Myocyte (in vitro differentiated cells): Measurements from ENCODE around the gene NEDD4L. TPM values are rescaled to one million over a fixed set of nuclear protein-coding genes. Genes with fewer than 3 reads are reported as not detected.

ENCODE experiments used
- DNase-seq: peaks from one replicate; pipeline ENCODE4 v3.0.0-alpha.2; 2012; ENCODE audit warnings: low read depth
- total RNA-seq: library from RNA; depleted of rRNA; stranded (reverse); fragments of >200 nt; gene quantifications from 2 replicates; pipeline ENCODE4 v1.2.3, GENCODE V29; 2014

Gene NEDD4L
- total RNA-seq, 1 donor from 2014 or later = 31.7 TPM

DNA sequence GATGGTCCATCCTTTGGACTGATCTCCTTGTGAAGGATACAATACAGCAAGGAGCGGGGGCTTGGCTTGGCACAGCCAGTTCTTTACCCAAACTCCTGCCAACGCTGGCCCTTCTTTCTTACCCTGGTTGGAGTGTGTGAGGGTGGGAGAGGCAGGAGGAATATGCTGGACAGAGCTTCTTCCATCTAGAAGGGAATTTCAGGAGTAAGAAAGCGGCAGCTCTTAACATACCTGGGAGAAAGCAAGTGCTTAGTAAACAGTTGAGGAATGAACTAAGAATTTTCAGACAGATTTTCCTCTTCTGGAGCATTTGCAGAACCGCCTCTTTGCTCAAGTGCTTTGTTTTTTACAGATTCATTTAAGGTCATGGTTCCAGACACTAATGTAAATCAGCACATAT is 72.8 kb downstream of the NEDD4L start:
- no peak for DNase-seq

- DNase-seq = peak; percentile 72
Observed at GRCh38 chr18:58117786-58118403, 73.9 kb downstream of the NEDD4L start.

GRCh38 chr18:58118536-58118935 is 74.5 kb downstream of the NEDD4L start:
- no peak for DNase-seq

DNA sequence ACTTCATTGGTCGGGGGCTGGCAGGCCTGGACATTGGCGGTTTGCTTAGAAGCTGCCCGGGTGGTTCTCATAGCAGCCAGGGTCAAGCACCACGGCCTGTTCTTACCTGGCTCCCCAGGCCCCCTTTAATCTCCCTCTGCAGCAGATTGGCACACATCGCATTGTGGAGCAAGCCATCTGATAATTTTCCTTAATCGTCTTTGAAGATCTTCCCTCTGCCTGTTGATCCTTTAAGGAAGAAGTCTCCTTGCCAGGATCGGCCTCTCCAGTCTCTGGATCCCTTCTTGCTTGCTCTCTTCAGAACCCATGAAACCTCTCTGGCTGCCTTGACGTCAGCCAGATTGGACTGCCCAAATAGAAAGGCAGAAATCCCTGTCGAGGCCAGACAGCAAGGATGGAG is 75.8 kb downstream of the NEDD4L start:
- no peak for DNase-seq

- DNase-seq = no peak
Observed at GRCh38 chr18:58124475-58124874, 80.4 kb downstream of the NEDD4L start.

- no peak for DNase-seq
Observed at GRCh38 chr18:58125183-58125582, 81.2 kb downstream of the NEDD4L start.

GRCh38 chr18:58125756-58126155 is 81.7 kb downstream of the NEDD4L start:
- no peak for DNase-seq

DNA sequence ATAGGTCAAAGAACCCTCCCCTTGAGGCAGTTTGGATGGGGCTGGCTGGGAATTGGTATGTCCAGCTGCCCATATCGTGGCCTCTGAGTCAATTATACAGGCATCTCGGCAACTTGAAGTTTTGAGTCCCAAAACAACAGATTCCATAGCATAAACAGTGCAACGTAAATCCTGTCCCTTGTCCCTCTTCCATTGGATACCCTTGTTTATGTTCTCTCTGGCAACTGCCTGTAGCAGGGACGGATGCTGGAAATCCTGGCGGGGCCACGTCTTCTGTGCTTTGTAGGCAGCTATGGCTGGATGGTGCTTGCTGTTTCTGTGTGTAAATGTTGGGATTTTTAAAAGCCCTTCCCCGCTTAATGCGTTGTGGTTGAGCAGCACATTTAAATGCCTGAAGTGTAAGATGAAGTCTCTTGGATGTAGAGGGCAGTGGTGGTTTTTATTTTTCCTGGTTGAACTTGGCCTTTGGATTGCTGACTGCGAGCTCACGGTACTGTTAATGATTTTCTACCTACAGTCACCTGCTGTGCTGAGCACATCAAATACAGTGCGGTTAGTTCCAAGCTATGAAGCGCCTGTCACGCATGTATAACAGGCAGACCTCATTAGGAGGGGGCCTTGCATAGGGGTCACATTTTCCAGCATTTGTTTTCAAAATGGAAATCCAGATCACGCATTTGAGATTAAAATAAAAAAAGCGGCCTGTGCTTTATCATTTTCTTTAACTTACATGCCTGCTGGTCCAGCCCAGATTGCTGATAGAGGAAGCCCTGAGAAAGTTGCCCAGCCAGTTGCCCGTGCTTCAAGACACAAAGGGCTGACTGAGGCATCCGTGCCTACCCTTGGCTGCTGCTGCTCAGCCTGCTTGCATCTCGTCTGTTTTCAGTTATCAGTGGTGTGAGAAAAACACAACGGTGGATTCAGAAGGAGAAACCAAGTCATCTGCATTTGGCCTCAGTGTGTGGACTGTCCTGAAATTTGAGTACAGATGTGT is 84.7 kb downstream of the NEDD4L start:
- peak; percentile 45 for DNase-seq

DNA sequence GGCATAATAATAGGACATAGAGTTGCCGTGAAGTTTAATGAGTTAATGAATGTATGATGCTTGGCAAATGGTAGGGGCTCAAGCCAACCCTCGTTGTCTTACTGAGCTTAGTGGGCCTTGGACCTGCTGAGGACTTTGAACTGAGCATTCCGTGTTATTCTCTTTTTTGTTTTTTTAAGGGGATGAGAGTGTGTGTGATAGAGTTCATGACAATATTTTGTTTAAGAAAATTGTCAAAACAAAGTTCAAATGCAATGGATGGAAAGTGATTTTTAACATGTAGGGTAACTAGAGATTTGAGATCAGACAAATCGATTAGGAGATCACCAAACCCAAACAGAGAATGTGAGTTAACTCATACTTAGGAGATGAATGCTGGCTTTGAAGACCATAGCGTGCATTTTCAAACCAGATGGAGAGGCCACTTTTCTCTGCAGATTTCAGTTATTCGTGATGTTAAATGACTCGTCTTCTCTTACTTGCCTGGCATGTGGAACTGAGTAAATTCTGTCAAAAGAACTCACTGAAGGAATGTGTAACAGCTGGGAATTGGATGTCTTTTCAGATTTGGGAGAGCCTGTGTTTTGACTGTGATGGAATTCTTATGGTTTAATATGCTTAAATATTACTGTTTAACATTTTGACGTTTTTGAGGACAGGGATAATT is 88.7 kb downstream of the NEDD4L start:
- DNase-seq = peak; percentile 64

DNA sequence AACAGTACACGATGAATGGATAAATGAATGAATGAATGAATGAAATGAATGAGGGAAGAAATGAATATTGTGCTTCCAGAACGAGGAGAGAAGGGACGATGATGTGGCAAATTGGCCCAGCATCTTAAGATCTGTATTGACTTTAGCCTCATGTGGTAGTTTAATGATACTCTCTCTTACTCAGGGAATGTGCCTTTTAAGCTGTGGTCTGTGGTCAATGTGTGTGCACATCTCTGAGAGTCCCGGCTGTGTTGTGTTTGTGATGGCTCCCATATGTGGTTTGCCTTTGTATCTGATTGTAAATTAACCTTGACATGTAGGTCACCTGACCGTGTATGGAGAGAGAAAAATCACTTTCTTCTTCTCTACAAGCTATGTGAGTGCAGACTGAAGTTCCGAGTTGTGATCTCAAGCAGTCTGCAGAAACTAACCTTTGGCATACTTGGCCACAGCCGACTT is 91.2 kb downstream of the NEDD4L start:
- DNase-seq = peak; percentile 79

DNA sequence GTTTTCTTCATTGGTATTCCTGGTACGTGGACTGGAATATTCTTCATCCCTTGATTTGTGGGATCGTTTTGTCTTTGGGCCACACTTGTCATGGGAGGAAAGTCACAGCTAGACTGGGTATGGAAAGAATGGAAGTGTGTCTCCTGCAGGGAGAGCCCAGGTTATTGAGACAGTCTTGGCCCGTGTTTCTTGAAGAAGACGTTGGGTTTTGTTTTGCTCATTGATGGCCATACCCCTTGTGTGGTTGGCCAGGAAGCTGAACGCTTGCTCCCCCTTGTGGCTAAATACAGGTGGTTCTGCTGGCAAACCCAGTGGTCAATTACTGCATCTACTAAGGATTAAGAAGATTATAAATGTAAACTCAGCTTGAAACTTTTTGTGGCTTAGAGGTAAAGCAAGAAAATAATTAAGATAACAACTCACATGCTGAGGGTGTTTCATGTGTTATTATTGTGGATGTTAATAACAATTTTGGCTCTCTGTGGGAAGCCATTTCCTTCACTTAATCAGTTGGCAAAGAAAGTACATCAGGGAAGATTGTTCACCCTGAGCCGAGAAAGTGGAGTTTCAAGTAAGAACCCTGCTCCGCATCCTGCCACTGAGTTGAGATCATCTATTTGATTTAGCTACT is 91.8 kb downstream of the NEDD4L start:
- peak; percentile 74 for DNase-seq

DNA sequence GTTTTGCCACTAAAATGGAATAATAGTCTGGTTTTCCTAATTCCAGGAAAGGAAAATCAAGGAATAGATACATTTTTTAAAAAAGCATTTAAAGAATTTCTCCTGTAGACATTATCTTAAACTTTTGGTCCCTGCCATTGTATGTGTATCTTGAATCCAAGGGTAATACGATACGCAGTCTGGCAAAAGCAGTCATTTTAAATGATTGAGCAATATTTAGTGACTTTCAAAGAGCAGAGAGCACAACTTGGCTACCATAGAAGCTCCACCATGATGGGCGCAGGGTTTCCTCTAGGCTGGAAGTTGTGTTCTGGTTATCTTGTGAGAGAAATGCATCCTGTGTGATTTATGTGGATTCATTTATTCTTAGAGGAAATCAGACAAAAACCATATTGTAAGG is 92.9 kb downstream of the NEDD4L start:
- DNase-seq = no peak

DNA sequence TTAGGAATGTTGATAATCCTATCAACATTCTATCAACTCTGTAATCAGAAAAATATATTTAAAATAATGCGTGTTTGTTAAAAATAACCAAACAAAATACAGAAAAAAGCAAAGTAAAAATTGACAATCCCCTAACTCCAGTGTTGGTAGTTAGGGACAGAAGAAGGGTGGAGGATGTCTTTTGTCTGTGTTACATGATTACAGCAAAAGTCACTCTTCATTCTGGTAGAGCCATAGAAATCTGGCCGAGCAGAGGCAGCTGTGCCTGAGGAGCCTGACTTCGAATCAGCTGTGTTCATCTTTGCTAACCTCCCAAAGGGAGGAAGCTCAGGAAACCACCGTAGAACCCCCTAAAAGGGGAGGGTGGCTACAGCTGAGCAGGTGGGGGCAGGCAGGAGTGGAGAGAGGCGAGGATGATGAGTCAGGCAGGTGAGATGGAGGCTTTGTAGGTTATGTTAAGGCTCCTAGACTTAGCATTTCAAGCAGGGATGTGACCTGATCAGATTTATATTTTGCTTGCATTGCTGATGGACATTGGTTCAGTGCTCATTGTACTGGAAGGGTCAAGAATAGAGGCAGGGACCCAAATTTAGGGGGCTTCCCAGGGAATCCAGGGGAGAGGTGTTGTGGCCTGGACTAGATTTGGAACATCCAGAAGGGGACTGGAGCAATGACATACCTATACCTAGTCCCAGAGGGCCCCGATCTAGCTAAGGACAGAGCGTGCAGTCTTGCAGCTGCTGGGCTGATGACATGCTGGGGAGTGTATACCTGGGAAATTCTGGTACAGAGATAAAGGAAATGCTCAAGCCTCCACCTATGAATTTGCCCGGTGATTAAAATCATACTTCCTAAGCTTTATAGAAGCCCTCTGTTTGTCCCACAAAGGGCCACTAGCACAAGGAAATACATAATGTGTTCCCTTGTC is 95.7 kb downstream of the NEDD4L start:
- DNase-seq = no peak

DNA sequence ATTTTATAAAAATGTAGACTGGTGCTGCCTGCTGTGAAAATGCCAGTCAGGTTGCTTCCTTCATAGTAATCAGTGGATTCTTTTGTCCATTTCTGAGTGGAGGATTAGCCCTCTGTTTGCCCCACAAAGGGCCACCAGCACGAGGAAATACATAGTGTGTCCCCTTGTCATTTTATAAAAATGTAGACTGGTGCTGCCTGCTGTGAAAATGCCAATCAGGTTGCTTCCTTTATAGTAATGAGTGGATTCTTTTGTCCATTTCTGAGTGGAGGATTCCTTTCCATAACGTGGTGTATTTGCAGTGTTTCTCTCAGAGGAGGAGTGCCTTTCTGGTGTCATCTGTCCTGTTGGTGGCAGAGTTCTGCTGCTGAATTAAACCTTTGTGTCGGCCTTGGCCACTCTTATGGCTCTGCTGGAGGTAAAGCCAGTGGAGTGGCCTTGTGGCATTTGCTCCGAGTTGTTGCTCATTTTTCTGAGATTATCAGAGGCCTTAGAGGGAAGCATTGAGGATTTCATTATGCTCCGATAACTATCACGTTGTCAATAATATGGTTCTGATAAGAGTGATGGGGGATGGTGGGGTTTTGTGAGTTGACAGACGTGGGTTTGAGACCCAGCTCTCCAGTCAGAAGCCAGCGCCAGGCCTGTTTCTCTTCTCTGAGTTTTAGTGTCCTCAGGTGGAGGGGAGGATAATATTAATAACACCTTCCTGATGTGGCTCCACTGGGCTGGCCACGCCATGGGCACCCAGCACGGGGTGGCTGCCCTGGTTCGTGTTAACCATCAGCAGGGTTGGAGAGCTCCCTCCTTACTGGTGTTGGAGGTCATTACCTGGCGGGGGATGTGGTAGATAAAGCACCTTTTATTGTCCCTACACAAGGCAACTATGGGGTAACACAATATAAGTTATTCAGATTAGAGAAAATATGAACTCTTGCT is 96.6 kb downstream of the NEDD4L start:
- DNase-seq = no peak

DNA sequence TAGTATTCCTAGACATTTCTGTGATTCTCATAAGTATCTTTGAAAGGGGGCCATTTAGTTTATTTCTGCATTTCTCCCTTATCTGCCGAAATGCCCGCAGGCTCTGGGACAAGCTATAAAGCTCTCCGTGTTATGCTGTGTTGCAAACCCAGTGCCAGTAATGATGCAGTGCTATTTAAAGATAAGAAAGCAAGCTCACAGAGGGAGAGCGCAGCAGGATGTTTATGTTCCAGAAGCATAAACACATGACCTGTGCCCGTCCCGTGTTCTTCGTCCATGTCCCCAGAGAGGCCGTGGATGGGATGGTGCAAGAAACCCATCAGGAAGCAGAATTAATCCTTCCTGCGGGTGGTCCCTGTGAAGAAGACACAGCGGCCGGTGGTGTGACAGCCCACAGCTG is 99.4 kb downstream of the NEDD4L start:
- no peak for DNase-seq

DNA sequence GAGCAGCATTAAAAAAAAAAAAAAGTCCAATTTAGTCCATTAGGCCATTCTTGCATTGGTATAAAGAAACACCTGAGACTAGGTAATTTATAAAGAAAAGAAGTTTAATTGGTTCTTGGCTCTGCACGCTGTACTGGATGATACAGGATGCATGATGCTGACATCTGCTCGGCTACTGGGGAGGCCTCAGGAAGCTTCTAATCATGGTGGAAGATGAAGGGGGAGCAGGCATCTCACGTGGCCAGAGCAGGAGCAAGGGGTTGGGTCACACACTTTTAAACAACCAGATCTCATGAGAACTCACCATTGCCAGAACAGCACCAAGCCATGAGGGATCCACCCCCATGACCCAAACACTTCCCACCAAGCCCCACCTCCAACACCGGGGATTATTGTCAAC is 100.1 kb downstream of the NEDD4L start:
- DNase-seq = no peak

DNA sequence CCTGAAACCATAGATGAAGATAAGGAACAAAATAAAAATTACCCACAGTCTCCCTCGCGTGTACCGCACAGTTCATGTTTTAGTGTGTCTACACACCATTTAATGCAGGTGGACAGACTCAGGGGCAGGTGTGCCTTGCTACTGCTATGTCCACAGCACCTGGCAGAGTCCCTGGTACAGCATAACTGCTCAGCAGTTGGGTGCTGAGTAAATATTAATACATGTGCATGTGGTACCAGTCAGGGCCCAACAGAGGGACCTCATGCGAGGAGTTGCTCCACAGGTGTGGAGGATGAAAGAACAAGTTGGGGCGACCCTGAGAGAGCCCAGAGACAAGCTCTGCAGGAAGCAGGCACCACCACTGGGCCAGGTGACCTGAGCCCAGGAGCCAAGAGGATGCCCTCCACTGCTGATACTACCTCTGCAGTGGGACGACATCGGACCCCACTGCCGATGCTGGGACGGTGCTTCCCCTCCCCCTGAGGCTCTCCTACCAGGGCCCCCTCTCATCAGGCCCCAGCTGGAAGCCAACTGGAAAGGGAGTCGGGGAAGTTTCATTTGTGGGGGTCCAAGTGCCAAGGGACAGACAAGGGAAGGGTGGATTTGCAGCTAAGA is 100.8 kb downstream of the NEDD4L start:
- DNase-seq = no peak

DNA sequence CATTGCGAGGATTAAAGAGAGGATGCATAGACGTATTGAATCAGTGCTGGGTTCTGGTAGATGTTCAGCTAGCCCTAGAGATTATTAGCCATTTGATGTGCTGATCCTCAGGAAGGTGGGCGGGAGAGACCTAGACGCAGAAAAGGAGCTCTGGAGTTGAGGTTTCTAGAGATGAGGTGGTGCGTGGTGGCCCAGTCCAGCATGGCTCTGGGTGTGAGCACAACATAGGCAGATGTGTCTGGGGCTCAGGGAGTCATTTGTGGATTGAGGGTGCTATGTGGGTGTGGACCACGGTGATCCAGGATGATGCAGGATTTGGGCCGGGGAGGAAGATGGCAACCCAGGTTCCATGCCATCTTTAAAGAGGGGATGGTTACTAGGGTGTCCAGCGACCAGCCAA is 102.1 kb downstream of the NEDD4L start:
- DNase-seq = no peak
